GM23248 (cell line): ENCODE results near the gene GBP6.
"Not testable (repeated sequence)": the region's sequence is repeated elsewhere in the genome, so short reads cannot be mapped to it uniquely, and the experiment has no call there.

Source experiments
- EZH2 ChIP-seq: fragments of 200-600 bp; sonication (generic); IDR thresholded peaks from 2 replicates; pipeline ENCODE4 v1.6.1; 2018; ENCODE audit warnings: antibody characterized with exemption, mild to moderate bottlenecking; ENCODE audit not compliant: insufficient read depth, poor library complexity, severe bottlenecking
- EZH2phosphoT487 ChIP-seq: fragments of 200-600 bp; sonication (generic); IDR thresholded peaks from 2 replicates; pipeline ENCODE4 v1.6.1; 2018; ENCODE audit warnings: antibody characterized with exemption, moderate library complexity, mild to moderate bottlenecking, low read depth; ENCODE audit not compliant: insufficient read depth

GRCh38 chr1:89373810-89374209 is 10.0 kb downstream of the GBP6 start:
- not testable (repeated sequence) for TF ChIP-seq EZH2phosphoT487, EZH2
